HepG2 (cell line): ENCODE data around the gene ELMO2. TPM values are rescaled to one million over a fixed set of nuclear protein-coding genes. Genes with fewer than 3 reads are reported as not detected.

Source experiments
- BRD4 ChIP-seq: sonication (generic); formaldehyde crosslinking; IDR thresholded peaks from 2 replicates; pipeline ENCODE4 v1.4.0; 2020; ENCODE audit warnings: missing genetic modification reagents
- EED ChIP-seq: sonication (generic); formaldehyde crosslinking; IDR thresholded peaks from 2 replicates; pipeline ENCODE4 v1.5.0; 2020; ENCODE audit warnings: mild to moderate bottlenecking, missing genetic modification reagents
- GTF3A ChIP-seq: sonication (generic); formaldehyde crosslinking; conservative IDR thresholded peaks from 2 replicates; pipeline ENCODE4 v1.4.0; 2020; ENCODE audit warnings: mild to moderate bottlenecking, missing genetic modification reagents
- HOXA7 ChIP-seq: sonication (generic); formaldehyde crosslinking; IDR thresholded peaks from 2 replicates; pipeline ENCODE4 v1.8.1; 2022; ENCODE audit warnings: mild to moderate bottlenecking, missing genetic modification reagents, moderate library complexity
- MTF2 ChIP-seq: sonication (generic); formaldehyde crosslinking; IDR thresholded peaks from 2 replicates; pipeline ENCODE4 v1.5.0; 2020; ENCODE audit warnings: missing genetic modification reagents, borderline replicate concordance
- MYC ChIP-seq: sonication (generic); formaldehyde crosslinking; IDR thresholded peaks from 2 replicates; pipeline ENCODE4 v1.9.0; 2021; ENCODE audit warnings: missing genetic modification reagents, borderline replicate concordance
- POLR2AphosphoS5 ChIP-seq: IDR thresholded peaks from 2 replicates; pipeline ENCODE4 v1.6.1; 2012; ENCODE audit warnings: low read depth, low read length
- SNRNP70 ChIP-seq: fragments of 200-400 bp; formaldehyde crosslinking; IDR thresholded peaks from 2 replicates; pipeline ENCODE4 v1.6.1; 2017; ENCODE audit warnings: mild to moderate bottlenecking, low read depth, low read length, moderate library complexity
- SYNCRIP ChIP-seq: fragments of 200-400 bp; formaldehyde crosslinking; IDR thresholded peaks from 2 replicates; pipeline ENCODE4 v1.6.1; 2018; ENCODE audit warnings: mild to moderate bottlenecking, low read depth, low read length; ENCODE audit not compliant: insufficient read depth
- ZFAT ChIP-seq: sonication (generic); formaldehyde crosslinking; conservative IDR thresholded peaks from 2 replicates; pipeline ENCODE4 v1.8.1; 2023; ENCODE audit warnings: missing genetic modification reagents, inconsistent platforms
- ZNF20 ChIP-seq: sonication (generic); formaldehyde crosslinking; IDR thresholded peaks from 2 replicates; pipeline ENCODE4 v1.4.0; 2020; ENCODE audit warnings: mild to moderate bottlenecking, moderate library complexity, missing genetic modification reagents
- ZNF530 ChIP-seq: sonication (generic); formaldehyde crosslinking; IDR thresholded peaks from 2 replicates; pipeline ENCODE4 v1.5.0; 2020; ENCODE audit warnings: low read depth, mild to moderate bottlenecking, missing genetic modification reagents
- ZNF569 ChIP-seq: sonication (generic); formaldehyde crosslinking; IDR thresholded peaks from 2 replicates; pipeline ENCODE4 v1.5.0; 2020; ENCODE audit warnings: mild to moderate bottlenecking, missing genetic modification reagents, moderate library complexity, borderline replicate concordance
- ZNF619 ChIP-seq: sonication (generic); formaldehyde crosslinking; IDR thresholded peaks from 2 replicates; pipeline ENCODE4 v1.4.0; 2020; ENCODE audit warnings: mild to moderate bottlenecking, missing genetic modification reagents
- ZNF652 ChIP-seq: IDR thresholded peaks from 2 replicates; pipeline ENCODE4 v1.6.1; 2016; ENCODE audit warnings: low read depth, borderline replicate concordance
- ZNF660 ChIP-seq: sonication (generic); formaldehyde crosslinking; IDR thresholded peaks from 2 replicates; pipeline ENCODE4 v1.5.1; 2020; ENCODE audit warnings: mild to moderate bottlenecking, low read depth, missing genetic modification reagents, borderline replicate concordance
- ZNF724P ChIP-seq: sonication (generic); formaldehyde crosslinking; IDR thresholded peaks from 2 replicates; pipeline ENCODE4 v1.8.0; 2022; ENCODE audit warnings: missing genetic modification reagents, borderline replicate concordance
- polyA plus RNA-seq, 8 experiments: library from polyadenylated mRNA; depleted of rRNA in 3 of 8; stranded (reverse) in 7 of 8; unstranded in 1 of 8; fragments of >200 nt; fragmentation: Illumina TruSeq in 4 of 8; extraction: Trizol in 4 of 8; gene quantifications; 2 replicates each; pipeline versions ENCODE4 v1.2.1 to v1.2.3, GENCODE V29; 2011 to 2016; ENCODE audit warnings: low read depth in 4 of 8, missing spikeins in 1 of 8, mixed read lengths in 1 of 8; ENCODE audit not compliant: insufficient read depth in 1 of 8
- total RNA-seq, 5 experiments: library from RNA; depleted of rRNA; stranded (reverse); fragments of >200 nt; fragmentation: Illumina TruSeq; extraction: Trizol; gene quantifications; 2 replicates each; pipeline ENCODE4 v1.2.3, GENCODE V29; 2016; ENCODE audit warnings: low read depth in 1 of 5
- TF ChIP-seq, protein P1 (sequence below): sonication (generic); formaldehyde crosslinking; IDR thresholded peaks from 2 replicates; pipeline ENCODE4 v1.4.0; 2020; ENCODE audit warnings: missing genetic modification reagents
- TF ChIP-seq, protein P2 (sequence below): sonication (generic); formaldehyde crosslinking; IDR thresholded peaks from 2 replicates; pipeline ENCODE4; 2020; ENCODE audit warnings: missing genetic modification reagents, mild to moderate bottlenecking, borderline replicate concordance
- TF ChIP-seq, protein P3 (sequence below): sonication (generic); formaldehyde crosslinking; IDR thresholded peaks from 2 replicates; pipeline ENCODE4 v1.4.0; 2020; ENCODE audit warnings: missing genetic modification reagents, low read depth, mild to moderate bottlenecking, borderline replicate concordance
- TF ChIP-seq, protein P4 (sequence below): sonication (generic); formaldehyde crosslinking; IDR thresholded peaks from 2 replicates; pipeline ENCODE4 v1.5.0; 2020; ENCODE audit warnings: mild to moderate bottlenecking, missing genetic modification reagents

Gene ELMO2
- total and polyA plus RNA-seq, 2 of the 13 experiments (the other 11 are each of a cell fraction or from before 2014, with no cell fraction given), result 30.6 to 35.7 TPM

DNA sequence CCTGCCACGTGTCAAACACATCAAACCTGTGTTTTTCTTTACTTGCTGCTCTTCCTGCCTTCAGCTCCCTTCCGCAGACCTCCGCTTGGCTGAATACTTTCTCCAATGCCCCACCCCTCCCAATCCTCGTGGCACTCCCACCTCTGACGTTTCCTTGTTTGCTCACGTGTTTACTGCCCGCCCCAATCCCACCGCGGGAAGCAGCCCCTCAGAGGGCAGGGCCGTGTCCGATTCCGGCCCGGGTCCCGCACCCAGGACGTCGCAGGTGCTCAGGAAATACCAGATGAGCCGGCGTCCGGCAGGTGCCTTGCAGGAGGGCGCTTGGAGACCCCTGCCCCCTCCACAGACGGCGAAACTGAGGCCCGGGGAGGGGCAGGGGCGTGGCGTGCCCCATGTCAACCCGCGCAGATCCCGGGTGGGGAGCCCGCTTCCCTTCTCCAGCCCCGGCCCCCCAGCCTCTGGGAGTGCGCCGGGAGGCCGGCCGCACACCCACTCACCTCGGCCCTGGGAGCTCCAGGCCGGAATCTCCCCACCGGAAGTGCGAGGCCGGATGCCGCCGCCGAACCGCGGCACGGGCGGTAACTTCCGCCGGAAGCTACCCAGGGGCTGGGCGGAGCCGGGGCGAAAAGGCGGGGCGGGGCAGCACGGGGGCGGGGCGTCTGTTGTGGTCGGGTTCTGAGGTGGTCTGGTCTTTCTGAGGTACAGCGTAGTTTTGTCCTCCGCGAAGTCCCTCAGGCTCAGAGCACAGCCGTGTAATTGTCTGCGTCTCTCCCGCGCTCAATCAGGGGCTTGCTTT, 42.3 kb downstream of the ELMO2 start (continued):
- peak; percentile 94 for TF ChIP-seq MYC (CRISPR knock-in tag)
- TF ChIP-seq POLR2AphosphoS5, result peak; percentile 90
- 0 out of 2 replicates have a peak, but pooled peaks have one; percentile 23 for TF ChIP-seq HOXA7
- TF ChIP-seq, protein P1, sequence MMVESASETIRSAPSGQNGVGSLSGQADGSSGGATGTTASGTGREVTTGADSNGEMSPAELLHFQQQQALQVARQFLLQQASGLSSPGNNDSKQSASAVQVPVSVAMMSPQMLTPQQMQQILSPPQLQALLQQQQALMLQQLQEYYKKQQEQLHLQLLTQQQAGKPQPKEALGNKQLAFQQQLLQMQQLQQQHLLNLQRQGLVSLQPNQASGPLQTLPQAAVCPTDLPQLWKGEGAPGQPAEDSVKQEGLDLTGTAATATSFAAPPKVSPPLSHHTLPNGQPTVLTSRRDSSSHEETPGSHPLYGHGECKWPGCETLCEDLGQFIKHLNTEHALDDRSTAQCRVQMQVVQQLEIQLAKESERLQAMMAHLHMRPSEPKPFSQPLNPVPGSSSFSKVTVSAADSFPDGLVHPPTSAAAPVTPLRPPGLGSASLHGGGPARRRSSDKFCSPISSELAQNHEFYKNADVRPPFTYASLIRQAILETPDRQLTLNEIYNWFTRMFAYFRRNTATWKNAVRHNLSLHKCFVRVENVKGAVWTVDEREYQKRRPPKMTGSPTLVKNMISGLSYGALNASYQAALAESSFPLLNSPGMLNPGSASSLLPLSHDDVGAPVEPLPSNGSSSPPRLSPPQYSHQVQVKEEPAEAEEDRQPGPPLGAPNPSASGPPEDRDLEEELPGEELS (CRISPR knock-in tag), result peak; percentile 83
- 0 out of 2 replicates have a peak, but pooled peaks have one; percentile 87 for TF ChIP-seq ZNF20 (CRISPR knock-in tag)
- TF ChIP-seq SNRNP70, result no peak
- no peak for TF ChIP-seq ZNF619 (CRISPR knock-in tag)
- TF ChIP-seq ZNF530, result no peak
- TF ChIP-seq, protein P2, sequence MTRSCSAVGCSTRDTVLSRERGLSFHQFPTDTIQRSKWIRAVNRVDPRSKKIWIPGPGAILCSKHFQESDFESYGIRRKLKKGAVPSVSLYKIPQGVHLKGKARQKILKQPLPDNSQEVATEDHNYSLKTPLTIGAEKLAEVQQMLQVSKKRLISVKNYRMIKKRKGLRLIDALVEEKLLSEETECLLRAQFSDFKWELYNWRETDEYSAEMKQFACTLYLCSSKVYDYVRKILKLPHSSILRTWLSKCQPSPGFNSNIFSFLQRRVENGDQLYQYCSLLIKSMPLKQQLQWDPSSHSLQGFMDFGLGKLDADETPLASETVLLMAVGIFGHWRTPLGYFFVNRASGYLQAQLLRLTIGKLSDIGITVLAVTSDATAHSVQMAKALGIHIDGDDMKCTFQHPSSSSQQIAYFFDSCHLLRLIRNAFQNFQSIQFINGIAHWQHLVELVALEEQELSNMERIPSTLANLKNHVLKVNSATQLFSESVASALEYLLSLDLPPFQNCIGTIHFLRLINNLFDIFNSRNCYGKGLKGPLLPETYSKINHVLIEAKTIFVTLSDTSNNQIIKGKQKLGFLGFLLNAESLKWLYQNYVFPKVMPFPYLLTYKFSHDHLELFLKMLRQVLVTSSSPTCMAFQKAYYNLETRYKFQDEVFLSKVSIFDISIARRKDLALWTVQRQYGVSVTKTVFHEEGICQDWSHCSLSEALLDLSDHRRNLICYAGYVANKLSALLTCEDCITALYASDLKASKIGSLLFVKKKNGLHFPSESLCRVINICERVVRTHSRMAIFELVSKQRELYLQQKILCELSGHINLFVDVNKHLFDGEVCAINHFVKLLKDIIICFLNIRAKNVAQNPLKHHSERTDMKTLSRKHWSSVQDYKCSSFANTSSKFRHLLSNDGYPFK (CRISPR knock-in tag), result peak; percentile 95
- TF ChIP-seq, protein P3, sequence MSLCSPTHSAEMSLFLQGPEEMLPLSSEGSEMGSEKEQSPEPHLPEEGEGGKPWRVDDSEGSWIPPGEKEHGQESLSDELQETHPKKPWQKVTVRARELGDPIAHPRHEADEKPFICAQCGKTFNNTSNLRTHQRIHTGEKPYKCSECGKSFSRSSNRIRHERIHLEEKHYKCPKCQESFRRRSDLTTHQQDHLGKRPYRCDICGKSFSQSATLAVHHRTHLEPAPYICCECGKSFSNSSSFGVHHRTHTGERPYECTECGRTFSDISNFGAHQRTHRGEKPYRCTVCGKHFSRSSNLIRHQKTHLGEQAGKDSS, result no peak; the same call in 1 of the 2 replicates
- TF ChIP-seq ZFAT (CRISPR knock-in tag), result peak; percentile 42; the same call in 1 of the 2 replicates
- no peak for TF ChIP-seq SYNCRIP
- TF ChIP-seq EED (CRISPR knock-in tag), result peak; percentile 87; the same call in 1 of the 2 replicates
- TF ChIP-seq BRD4 (CRISPR knock-in tag), result no peak; the same call in 1 of the 2 replicates
- no peak for TF ChIP-seq GTF3A (CRISPR knock-in tag)
- TF ChIP-seq, protein P4, sequence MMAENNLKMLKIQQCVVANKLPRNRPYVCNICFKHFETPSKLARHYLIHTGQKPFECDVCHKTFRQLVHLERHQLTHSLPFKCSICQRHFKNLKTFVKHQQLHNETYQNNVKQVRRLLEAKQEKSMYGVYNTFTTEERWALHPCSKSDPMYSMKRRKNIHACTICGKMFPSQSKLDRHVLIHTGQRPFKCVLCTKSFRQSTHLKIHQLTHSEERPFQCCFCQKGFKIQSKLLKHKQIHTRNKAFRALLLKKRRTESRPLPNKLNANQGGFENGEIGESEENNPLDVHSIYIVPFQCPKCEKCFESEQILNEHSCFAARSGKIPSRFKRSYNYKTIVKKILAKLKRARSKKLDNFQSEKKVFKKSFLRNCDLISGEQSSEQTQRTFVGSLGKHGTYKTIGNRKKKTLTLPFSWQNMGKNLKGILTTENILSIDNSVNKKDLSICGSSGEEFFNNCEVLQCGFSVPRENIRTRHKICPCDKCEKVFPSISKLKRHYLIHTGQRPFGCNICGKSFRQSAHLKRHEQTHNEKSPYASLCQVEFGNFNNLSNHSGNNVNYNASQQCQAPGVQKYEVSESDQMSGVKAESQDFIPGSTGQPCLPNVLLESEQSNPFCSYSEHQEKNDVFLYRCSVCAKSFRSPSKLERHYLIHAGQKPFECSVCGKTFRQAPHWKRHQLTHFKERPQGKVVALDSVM, result peak; percentile 74; the same call in 1 of the 2 replicates
- TF ChIP-seq ZNF569 (CRISPR knock-in tag), result no peak
- no peak for TF ChIP-seq ZNF652 (CRISPR knock-in tag)
- TF ChIP-seq MTF2 (CRISPR knock-in tag), result peak; percentile 87; the same call in 1 of the 2 replicates
- TF ChIP-seq ZNF660 (CRISPR knock-in tag), result no peak
- TF ChIP-seq ZNF724P (CRISPR knock-in tag), result peak; percentile 26
